COR-L47 (cell line): Measurements from ENCODE around the gene IL27RA.
"Not testable (repeated sequence)": the region's sequence is repeated elsewhere in the genome, so short reads cannot be mapped to it uniquely, and the experiment has no call there.

Experiments used
- DNase-seq: peaks from one replicate; lab custom pipeline; 2025; lab: John Stamatoyannopoulos, UW

IL27RA gene

GRCh38 chr19:13999085-13999484, 32.5 kb upstream of the IL27RA start:
- DNase-seq: no peak

DNA sequence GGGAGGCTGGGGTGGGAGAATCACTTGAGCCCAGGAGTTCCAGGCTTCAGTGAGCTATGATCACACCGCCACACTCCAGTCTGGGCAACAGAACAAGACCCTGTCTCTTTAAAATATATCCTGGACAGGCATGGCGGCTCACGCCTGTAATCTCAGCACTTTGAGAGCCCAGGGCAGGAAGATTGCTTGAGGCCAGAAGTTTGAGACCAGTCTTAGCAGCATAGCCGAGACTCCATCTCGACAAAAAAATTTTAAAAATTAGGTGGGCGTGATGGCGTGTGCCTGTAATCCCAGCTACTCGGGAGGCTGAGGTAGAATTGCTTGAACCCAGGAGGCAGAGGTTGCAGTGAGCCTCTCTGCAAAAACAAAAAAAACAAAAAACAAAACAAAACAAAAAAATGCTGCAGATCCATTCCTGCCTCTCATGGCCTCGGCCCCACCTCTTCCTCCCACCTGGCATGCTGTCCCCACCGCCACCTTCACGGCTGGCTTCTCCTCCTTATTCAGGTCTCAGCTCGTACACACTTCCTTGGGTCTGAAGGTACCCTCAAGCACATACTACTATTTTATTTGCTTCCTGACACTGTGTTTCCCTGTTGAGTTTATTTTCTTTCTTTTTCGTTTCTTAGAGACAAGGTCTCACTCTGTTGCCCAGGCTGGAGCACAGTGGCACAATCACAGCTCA, 30.7 kb upstream of the IL27RA start:
- DNase-seq: no peak

DNA sequence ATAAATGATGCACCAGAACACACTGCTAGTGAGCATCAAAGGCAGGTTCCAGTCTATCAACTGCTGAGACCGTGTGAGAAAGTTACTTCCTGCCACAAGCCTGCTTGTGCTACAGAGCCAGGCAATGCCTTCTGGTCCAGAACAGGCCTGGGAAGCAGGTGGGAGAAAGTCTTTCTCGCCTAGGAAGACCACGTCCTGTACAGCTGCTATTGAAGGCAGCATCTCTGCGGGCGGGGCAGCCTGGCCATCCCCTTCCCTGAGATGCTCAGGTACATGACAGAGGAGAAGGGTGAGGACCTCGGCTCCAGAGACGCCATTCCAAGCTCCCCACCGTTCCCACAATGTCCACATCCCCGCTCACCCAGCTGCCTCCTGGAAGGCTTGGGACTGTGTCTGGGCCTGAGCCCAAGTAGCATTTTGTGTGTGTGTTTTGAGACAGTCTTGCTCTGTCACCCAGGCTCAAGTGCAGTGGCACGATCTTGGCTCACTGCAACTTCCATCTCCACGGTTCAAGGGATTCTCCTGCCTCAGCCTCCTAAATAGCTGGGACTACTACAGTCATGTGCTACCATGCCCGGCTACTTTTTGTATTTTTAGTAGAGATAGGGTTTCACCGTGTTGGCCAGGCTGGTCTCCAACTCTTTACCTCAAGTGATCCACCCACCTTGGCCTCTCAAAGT, 28.9 kb upstream of the IL27RA start:
- no peak for DNase-seq

DNA sequence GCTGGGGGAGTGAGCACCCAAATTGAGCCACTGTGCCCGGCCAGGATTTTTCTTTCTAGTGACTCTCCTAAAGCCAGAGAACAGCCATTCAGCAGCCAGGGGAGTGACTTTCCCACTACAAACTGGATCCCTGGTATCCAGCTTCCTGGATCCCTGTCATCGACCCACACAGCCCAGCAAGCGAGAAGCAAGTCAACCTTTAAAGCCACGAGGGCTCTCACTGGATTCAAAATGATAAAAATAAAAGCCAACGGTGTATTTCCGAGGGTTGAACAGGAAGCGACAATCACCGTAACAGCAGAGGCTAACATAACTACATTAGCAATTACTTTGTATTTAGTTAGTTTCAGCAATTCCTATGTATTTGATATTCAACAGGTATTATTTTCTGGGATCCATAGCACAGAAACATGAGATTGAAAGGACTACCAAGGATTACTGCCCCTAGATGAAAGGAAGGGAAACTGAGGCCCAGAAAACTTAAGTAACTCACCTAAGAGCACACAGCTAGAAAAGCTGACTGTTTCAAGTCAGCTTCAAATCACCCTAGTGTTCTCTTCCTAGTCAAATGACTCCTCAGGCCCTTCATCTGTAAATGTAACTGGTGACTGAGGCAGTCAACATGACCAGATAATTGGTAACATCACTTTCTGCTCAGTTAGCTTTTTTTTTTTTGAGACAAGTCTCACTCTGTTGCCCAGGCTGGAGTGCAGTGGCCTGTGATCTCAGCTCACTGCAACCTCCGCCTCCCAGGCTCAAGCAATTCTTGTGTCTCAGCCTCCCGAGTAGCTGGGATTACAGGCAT, 28.1 kb upstream of the IL27RA start:
- DNase-seq: no peak

- no peak for DNase-seq
These were observed 26.8 kb upstream of the IL27RA start for GRCh38 chr19:14004619-14005348.

DNA sequence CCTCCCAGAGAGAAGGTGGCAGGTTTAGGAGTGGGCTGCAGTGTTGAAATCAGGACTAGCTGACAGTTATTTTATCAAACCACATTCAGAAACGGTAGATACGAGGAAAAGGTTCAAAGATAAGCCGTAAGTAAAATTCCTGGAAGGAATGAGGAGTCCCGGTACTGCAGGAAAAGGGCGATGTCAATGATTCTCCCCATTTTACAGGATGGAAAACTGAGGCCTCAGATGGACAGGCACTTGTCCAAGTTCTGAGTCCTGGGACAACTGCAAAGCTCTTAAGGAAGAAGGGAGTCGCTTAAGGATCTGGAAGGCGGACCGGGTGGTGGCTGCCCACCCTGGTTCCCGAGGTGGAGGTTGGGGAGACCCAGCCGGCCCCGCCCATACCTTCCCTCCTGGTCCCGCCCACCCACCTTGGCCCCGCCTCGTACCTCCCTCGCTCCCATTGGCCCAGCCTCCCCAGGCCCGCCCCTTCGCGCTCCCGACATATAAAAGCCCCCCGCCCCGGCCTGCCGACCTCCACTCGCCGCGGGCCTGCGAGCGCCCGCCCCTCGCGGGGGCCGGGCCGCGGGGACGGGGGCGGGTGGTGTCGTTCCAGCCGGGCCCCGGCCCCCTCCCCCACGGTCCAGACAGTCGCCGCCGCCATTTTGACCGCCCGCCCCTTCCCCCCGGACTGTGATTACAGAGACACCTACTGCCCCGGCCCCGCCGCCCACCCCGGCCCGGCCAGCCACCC, 26.0 kb upstream of the IL27RA start:
- peak; percentile 80 for DNase-seq

GRCh38 chr19:14006085-14006765, 25.3 kb upstream of the IL27RA start, which contains the start of gene RFX1:
RFX1 (minus strand) TSS chr19:14006320; CDS start chr19:13993843, 12,477 bp downstream.
- peak; percentile 99 for DNase-seq

GRCh38 chr19:14006766-14007562, 24.6 kb upstream of the IL27RA start:
- peak; percentile 94 for DNase-seq

DNA sequence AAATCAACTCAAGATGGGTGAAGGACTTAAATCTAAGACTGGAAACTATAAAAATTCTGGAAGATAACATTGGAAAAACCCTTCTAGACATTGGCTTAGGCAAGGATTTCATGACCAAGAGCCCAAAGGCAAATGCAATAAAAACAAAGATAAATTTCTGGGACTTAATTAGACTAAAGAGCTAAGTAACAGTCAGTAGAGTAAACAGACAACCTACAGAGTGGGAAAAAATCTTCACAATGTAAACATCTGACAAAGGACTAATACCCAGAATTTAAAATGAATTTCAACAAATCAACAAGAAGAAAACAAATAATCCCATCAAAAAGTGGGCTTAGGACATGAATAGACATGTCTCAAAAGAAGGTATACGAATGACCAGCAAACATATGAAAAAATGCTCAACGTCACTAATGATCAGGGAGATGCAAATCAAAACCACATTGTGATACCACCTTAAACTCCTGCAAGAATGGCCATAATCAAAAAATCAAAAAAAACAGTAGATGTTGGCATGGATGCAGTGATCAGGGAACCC, 19.1 kb upstream of the IL27RA start:
- DNase-seq: no peak

GRCh38 chr19:14015524-14016035, 16.0 kb upstream of the IL27RA start:
- DNase-seq: no peak

- no peak for DNase-seq
These were observed 12.5 kb upstream of the IL27RA start for GRCh38 chr19:14019100-14019499.

DNA sequence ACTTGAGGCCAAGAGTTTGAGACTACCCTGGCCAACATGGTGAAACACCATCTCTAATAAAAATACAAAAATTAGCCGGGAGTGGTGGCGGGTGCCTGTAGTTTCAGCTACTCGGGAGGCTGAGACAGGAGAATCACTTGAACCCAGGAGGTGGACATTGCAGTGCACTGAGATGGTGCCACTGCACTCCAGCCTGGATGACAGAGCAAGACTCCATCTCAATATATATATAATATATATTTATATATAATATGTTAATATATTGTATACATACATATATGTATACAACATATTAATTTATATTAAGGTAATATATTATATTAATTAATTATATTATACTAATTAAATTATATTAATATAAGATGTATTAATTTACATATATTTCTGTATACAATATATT, 11.8 kb upstream of the IL27RA start:
- DNase-seq: not testable (repeated sequence)

- no peak for DNase-seq
These were observed 10.1 kb upstream of the IL27RA start for GRCh38 chr19:14021474-14021873.

DNA sequence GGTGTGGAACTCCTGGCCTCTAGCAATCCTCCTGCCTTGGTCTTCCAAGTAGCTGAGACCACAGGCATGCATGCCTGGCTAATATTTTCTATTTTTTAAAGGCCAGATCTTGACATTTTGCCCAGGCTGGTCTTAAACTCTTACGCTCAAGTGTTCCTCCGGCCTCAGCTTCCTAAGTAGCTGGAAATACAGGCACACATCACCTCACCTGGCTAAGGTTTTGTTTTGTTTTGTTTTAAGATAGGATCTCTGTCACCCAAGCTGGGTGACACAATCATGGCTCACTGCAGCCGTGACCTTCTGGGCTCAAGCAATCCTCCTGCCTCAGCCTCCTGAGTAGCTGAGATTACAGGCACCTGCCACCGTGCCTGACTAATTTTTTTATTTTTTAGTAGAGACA, 9.1 kb upstream of the IL27RA start:
- DNase-seq: no peak

DNA sequence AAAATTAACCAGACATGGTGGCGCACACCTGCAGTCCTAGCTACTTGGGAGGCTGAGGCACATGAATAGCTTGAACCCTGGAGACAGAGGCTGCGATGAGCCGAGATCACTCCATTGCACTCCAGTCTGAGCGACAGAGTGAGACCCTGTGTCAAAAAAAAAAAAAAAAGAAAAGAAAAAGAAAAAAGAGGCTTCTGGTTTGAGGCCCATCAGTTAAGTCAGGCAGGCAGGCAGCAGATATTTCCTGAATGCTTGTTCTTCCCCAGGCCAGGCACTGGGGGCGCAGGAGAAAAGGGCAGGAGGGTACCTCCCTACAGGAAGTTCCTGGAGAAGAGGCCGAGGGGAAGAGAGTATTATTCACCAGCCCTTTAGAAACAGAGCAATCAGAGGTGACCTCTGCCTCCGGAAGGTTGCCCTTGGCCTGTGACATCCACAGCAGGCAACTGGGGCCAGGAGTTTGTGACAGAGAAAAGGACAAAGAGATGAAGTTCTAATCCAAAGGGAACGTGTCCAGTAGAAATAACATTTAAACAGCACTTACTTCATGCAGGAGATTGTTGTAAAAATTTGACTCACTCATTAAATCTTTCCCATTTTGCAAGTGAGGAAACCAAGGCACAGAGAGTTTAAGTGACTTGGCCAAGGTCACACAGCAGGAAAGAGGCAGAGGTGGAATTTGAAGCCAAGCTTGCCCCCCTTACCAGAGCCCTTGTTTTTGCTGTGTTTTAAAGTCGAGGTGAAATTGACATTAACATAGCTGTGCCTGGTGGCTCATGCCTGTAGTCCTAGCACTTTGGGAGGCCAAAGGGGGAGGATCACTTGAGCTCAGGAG, 7.9 kb upstream of the IL27RA start:
- DNase-seq: no peak

DNA sequence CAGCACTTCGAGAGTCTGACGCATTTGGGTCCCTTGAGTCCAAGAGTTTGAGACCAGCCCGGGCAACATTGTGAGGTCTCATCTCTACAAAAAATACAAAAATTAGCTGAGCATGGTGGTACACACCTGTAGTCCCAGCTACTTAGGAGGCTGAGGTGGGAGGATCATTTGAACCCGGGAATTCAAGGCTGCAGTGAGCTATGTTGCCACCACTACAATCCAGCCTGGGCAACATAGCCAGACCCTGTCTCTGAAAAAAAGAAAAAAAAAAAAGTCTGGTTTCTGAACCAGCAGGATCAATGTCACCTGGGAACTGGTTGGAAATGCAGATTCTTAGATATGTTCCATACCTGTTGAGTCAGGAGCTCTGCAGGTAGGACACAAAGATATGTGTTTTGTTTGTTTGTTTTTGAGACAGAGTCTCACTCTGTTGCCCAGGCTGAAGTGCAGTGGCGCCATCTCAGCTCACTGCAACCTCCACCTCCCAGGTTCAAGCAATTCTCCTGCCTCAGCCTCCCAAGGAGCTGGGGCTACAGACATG, 4.8 kb upstream of the IL27RA start:
- not testable (repeated sequence) for DNase-seq

- DNase-seq: no peak
These were observed 3.6 kb upstream of the IL27RA start, which contains the start of gene RLN3 for GRCh38 chr19:14027856-14028450. RLN3 (plus strand) TSS chr19:14028148; CDS start chr19:14028205, 57 bp downstream.

DNA sequence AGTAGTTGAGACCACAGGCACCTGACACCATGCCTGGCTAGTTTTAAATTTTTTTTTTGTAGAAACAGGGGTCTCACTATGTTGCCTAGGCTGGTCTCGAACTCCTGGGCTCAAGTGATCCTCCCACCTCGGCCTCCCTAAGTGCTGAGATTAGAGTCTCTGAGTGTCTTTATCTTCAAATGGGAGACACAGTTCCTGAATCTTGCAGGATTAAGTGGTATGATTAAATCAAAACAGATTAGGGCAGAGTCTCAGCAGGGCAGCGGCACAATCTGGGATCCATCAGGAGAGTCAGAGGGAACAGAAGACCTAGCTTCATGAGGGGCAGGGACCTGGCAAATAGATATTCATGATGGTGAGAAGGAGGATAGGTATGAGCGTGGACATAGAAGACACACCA, 2.7 kb upstream of the IL27RA start:
- no peak for DNase-seq
